Hindlimb muscle (tissue), 1 donor: Measurements from ENCODE around the gene CLTC. TPM values are rescaled to one million over a fixed set of nuclear protein-coding genes. Genes with fewer than 3 reads are reported as not detected.
"Not testable (repeated sequence)": the region's sequence is repeated elsewhere in the genome, so short reads cannot be mapped to it uniquely, and the experiment has no call there.

Experiments
- DNase-seq: peaks from one replicate; pipeline ENCODE4 v3.0.0-alpha.2; 2013
- polyA plus RNA-seq: library from polyadenylated mRNA; unstranded; fragments of 120-200 nt; gene quantifications from one replicate; pipeline ENCODE4 v1.2.1, GENCODE V29; 2013; ENCODE audit not compliant: insufficient read length

Gene CLTC
- polyA plus RNA-seq, 1 donor, result 121 TPM

DNA sequence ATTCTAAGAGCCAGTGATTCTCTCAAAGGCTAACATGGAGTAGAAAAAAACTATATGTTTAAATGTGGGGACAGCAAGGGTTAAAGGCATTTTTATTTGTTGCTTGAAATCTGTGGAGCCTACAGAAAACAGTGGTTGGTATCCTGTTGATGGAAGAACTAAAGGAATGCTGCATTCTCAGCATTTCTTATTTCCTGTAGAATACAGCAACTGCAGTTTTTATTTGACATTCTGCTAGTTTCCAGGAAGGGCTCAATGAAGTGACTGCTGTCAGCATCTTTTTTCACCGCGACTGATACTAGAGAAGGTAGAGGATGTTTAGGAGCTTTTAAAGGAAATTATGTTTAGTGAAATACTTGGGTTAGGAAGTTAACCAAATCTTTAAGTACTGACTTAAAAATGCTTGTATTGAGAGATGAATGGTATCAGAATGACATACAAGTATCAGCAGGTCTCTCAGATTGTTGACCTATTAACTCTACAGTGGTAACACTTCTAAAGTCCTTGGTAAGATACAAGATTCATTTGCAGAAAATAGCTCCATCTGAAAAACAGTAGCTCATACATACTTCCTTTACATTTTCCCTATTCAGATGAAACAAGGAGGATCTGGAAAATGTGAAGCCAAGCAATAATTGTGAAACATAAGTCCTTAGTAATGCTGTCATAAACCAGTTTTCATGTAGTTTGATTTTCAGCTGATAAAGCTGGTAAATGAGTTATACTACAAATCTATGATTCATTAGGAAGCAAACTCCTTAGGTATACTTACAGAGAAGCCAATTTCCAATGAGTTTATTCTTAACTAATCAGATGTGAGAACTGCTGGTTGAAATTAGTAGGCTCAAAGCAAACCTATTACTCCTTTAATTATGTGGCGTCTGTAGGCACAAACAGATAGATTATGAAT is 15.2 kb downstream of the CLTC start:
- DNase-seq, result no peak

GRCh38 chr17:59637611-59638310 is 18.1 kb downstream of the CLTC start:
- no peak for DNase-seq

DNA sequence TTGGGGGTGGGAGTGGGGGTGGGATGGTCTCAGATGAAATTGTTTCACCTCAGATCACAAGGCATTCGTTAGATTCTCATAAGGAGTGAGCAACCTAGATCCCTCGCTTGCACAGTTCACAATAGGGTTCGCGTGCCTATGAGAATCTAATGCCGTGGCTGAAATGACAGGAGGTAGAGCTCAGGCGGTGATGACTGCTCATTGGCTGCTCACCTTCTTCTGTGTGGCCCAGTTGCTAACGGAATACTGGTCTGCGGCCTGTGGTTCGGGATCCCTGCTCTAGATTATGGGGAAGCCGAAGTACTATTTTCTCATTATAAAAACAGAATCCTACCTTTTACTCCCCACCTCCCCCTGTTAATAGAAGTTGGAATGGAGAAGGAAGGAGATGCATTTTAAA is 18.9 kb downstream of the CLTC start:
- DNase-seq, result no peak

- DNase-seq, result no peak
Observed at GRCh38 chr17:59641799-59642484, 22.2 kb downstream of the CLTC start.

DNA sequence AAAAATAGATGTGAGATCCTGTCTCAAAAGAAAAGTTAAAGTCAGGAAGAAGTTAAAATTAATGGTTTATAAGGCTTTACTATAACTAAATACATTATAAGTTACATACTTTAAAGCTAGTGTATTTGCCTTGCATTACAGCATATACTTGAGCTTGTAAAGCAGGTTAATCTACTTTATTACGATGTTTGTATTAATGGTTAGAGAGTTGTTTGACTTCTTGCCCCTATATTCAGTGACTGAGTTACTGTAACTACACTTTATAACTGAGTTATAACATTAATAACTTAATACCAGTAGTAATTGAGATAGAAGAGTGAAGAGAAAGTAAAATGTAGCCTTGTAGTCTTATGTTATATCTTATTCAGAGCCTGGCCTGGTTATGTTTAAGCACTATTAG is 22.9 kb downstream of the CLTC start:
- no peak for DNase-seq

- no peak for DNase-seq
Observed at GRCh38 chr17:59643159-59644140, 23.8 kb downstream of the CLTC start.

DNA sequence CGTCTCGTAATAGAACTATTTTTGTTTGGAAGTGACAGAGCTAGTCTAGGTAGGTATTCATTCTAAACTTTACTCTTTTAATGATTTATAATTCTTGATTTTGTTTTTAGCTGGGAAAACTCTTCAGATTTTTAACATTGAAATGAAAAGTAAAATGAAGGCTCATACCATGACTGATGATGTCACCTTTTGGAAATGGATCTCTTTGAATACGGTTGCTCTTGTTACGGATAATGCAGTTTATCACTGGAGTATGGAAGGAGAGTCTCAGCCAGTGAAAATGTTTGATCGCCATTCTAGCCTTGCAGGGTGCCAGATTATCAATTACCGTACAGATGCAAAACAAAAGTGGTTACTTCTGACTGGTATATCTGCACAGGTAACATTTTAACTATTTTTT is 27.6 kb downstream of the CLTC start:
- no peak for DNase-seq

DNA sequence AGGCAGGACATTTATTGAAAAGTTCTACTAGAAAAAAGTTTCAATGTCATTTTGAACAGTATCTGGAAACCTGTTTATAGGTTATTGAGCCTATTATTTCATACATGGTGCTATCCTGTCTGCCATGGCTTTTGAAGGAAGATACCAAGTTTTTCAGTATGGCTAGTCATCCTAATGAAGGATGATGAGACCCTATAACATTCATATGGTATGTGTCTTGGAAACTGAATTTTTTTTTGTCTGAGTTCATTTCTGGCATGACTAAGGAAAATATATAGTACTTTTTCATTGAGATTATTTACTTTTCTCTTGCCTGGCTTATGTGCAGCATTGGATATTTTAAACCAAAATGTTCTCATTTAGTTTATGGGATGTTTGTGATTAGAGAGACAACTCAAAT is 30.2 kb downstream of the CLTC start:
- no peak for DNase-seq

GRCh38 chr17:59650642-59651041 is 30.9 kb downstream of the CLTC start:
- no peak for DNase-seq

DNA sequence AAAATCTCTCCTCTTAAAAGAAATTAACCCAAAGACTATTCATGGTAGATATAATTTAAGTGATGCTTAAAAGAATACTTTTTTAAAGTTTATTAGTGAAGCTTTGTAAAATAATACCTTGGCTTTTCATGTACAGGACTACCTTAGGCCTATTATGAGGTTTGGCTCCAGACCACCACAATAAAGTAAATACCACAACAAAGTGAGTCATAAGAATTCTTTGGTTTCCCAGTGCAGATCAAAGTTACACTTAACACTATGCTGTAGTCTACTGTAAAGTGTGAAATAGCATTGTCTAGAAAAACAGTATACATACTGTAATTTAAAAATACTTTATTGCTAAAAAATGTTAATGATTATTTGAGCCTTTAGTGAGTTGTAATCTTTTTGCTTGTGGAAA is 31.7 kb downstream of the CLTC start:
- no peak for DNase-seq

GRCh38 chr17:59652119-59652518 is 32.4 kb downstream of the CLTC start:
- no peak for DNase-seq

DNA sequence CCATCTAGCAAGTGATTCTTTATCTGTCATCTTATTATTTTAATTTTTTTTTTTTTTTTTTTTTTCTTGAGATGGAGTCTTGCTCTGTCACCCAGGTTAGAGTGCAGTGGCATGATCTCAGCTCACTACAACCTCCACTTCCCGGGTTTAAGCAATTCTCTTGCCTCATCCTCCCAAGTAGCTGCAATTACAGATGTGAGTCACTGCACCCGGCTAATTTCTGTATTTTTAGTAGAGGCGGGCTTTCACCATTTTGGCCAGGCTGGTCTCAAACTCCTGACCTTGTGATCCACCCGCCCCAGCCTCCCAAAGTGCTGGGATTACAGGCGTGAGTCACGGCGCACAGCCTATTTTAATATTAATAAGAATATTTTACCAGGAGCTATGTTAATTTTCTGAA is 36.9 kb downstream of the CLTC start:
- DNase-seq, result not testable (repeated sequence)

DNA sequence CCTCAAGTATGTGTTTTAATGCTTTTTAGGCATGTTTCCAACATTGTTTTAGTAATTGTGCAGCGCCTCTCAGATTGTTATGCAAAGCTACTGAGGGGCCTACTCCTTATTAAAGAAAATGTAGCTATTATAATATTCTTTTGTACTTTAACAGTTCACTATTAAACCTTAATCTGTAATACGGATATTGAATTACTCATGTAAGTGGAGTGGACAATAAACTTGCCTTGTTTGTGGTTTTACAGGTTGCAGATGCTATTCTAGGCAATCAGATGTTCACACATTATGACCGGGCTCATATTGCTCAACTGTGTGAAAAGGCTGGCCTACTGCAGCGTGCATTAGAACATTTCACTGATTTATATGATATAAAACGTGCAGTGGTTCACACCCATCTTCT is 46.5 kb downstream of the CLTC start:
- DNase-seq, result no peak

DNA sequence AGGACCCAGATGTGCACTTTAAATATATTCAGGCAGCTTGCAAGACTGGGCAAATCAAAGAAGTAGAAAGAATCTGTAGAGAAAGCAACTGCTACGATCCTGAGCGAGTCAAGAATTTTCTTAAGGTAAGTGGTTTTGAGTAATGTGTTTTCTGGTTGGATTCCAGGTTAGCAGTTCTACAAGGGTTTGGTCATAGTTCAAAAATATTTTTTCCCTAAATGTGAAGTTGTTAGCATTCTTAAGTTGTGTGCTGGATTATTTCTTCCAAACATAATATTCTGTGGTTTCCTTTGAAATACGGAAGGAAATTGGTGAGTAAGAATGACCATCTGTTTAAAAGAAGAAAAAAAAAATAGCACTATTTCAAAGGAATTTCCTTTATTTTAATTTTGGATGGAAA is 49.1 kb downstream of the CLTC start:
- DNase-seq, result no peak

GRCh38 chr17:59669411-59669810 is 49.7 kb downstream of the CLTC start:
- no peak for DNase-seq

DNA sequence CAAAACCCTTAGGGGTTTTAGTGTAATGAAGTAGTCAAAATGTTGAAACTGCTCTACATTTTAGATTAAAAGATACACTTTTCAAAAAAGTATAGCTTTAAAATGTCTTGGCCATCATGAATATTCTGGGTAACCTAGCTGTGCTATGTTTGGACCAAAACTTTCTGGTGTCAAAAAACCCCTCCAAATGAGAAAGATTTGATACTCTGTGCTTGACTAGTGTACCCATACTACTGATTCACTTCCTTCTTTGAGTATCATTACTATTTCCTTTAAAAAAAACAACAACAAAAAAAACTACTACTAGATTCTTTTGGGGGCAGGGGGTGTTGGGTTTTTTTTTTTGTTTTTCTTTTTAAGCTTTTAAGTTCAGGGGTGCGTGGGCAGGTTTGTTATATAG is 50.2 kb downstream of the CLTC start:
- no peak for DNase-seq

DNA sequence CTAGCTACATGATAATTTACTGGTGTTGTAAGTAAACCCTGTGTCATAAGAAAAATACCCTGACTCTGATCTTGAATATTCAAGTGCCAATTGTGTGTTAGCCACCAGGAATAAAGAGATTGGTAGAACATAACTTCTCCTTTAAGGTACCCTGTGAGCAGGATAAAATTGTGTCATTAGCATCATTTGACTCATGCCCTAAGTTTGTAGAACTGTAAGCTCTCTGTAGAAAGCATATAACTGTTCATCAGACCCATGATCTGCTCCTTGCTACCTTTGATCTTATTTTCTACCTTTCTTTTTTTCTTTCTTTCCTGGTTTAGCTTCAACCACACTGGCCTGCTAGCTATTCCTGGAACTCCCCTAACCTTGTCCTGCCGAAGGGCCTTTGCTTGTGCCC is 51.7 kb downstream of the CLTC start:
- DNase-seq, result no peak

- DNase-seq, result no peak
Observed at GRCh38 chr17:59675231-59675630, 55.5 kb downstream of the CLTC start.

GRCh38 chr17:59676716-59677115 is 57.0 kb downstream of the CLTC start:
- no peak for DNase-seq

DNA sequence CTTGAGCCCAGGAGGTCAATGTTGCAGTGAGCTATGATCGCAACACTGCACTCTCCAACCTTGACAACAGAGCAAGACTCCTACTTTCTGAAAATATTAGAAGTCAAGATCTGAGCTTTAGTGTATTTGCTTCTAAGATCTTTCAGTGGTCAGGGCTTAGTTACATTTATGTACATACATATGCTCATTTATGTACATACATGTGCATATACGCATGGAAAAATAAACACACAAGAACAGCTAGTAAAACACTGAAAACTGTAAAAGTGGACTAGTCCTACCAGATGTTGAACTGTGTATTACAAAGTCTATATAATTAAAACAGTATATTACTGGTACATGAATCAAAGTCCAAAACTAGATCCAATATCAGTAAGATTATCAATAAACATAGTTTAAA is 59.2 kb downstream of the CLTC start:
- no peak for DNase-seq

- DNase-seq, result no peak
Observed at GRCh38 chr17:59680314-59680713, 60.6 kb downstream of the CLTC start.

DNA sequence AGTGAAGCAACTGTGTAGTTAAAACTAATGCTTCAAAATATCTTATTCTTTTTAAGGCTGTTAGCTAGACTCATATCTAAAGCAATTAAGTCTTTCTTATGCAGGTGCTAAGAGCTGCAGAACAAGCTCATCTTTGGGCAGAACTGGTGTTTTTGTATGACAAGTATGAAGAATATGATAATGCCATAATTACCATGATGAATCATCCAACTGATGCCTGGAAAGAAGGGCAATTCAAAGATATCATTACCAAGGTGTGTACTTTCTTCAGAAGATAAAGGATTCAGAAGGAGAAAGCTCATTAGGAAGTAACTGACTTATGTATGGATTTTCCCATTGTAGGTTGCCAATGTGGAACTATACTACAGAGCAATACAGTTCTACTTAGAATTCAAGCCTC is 63.6 kb downstream of the CLTC start:
- no peak for DNase-seq
